Trophoblast cell (in vitro differentiated cells and primary cell): Measurements from ENCODE around the gene ADK.

Experiments used
- DNase-seq, 2 donors: peaks; one replicate each; pipeline ENCODE4 v3.0.0-alpha.2; 2016
- H2AFZ ChIP-seq: 2 replicates; pipeline ENCODE4 v1.6.1; 2013; ENCODE audit warnings: low read length, moderate library complexity, mild to moderate bottlenecking; ENCODE audit not compliant: insufficient read depth, poor library complexity
- H2AK5ac ChIP-seq: 2 replicates; pipeline ENCODE4 v1.6.1; 2013; ENCODE audit warnings: mild to moderate bottlenecking, low read length
- H2BK120ac ChIP-seq: 2 replicates; pipeline ENCODE4 v1.6.1; 2013; ENCODE audit warnings: low read length, mild to moderate bottlenecking, moderate library complexity; ENCODE audit not compliant: insufficient read depth, poor library complexity
- H2BK12ac ChIP-seq: 2 replicates; pipeline ENCODE4 v1.6.1; 2013; ENCODE audit warnings: mild to moderate bottlenecking, low read length, moderate library complexity
- H2BK5ac ChIP-seq: 2 replicates; pipeline ENCODE4 v1.6.1; 2013; ENCODE audit warnings: low read length, low read depth, moderate library complexity, mild to moderate bottlenecking; ENCODE audit not compliant: poor library complexity
- H3K14ac ChIP-seq: 2 replicates; pipeline ENCODE4 v1.6.1; 2013; ENCODE audit warnings: mild to moderate bottlenecking, low read length
- H3K18ac ChIP-seq: 2 replicates; pipeline ENCODE4 v1.6.1; 2013; ENCODE audit warnings: mild to moderate bottlenecking, low read length
- H3K23ac ChIP-seq: 2 replicates; pipeline ENCODE4 v1.6.1; 2013; ENCODE audit warnings: low read length
- H3K27ac ChIP-seq: 2 replicates; pipeline ENCODE4 v1.5.1; 2013; ENCODE audit warnings: low read depth, mild to moderate bottlenecking, inconsistent platforms, low read length, moderate library complexity
- H3K27me3 ChIP-seq: 2 replicates; pipeline ENCODE4 v1.6.1; 2013; ENCODE audit warnings: inconsistent platforms, mild to moderate bottlenecking, low read length, moderate library complexity; ENCODE audit not compliant: insufficient read depth
- H3K36me3 ChIP-seq, 2 experiments: 1 replicate in 1 of 2; 2 replicates in 1 of 2; pipeline ENCODE4 v1.6.1; 2013; ENCODE audit warnings: low read length in 2 of 2, mild to moderate bottlenecking in 2 of 2, moderate library complexity in 1 of 2; ENCODE audit not compliant: insufficient read depth in 2 of 2, control insufficient read depth in 1 of 2
- H3K4ac ChIP-seq: 2 replicates; pipeline ENCODE4 v1.6.1; 2013; ENCODE audit warnings: low read depth, mild to moderate bottlenecking, low read length, moderate library complexity
- H3K4me1 ChIP-seq, 2 experiments: 1 replicate in 1 of 2; 2 replicates in 1 of 2; pipeline ENCODE4 v1.6.1; 2013; ENCODE audit warnings: low read length in 2 of 2, mild to moderate bottlenecking in 2 of 2, moderate library complexity in 1 of 2; ENCODE audit not compliant: insufficient read depth in 2 of 2, control insufficient read depth in 1 of 2
- H3K4me2 ChIP-seq: 2 replicates; pipeline ENCODE4 v1.6.1; 2013; ENCODE audit warnings: inconsistent platforms, mild to moderate bottlenecking, low read length, moderate library complexity
- H3K4me3 ChIP-seq: 2 replicates; pipeline ENCODE4 v1.5.1; 2013; ENCODE audit warnings: mild to moderate bottlenecking, low read depth, low read length, inconsistent platforms
- H3K79me1 ChIP-seq: one replicate; pipeline ENCODE4 v1.6.1; 2013; ENCODE audit warnings: low read length
- H3K79me2 ChIP-seq: 2 replicates; pipeline ENCODE4 v1.6.1; 2013; ENCODE audit warnings: low read length, mild to moderate bottlenecking; ENCODE audit not compliant: control insufficient read depth, insufficient read depth, poor library complexity
- H3K9ac ChIP-seq: 2 replicates; pipeline ENCODE4 v1.6.1; 2013; ENCODE audit warnings: mild to moderate bottlenecking, low read length
- H3K9me3 ChIP-seq: 2 replicates; pipeline ENCODE4 v1.6.1; 2013; ENCODE audit warnings: low read depth, mild to moderate bottlenecking, control low read depth, inconsistent platforms, low read length; ENCODE audit not compliant: insufficient read depth
- H4K12ac ChIP-seq: 2 replicates; pipeline ENCODE4 v1.6.1; 2013; ENCODE audit warnings: low read depth, mild to moderate bottlenecking, low read length, moderate library complexity
- H4K8ac ChIP-seq: 2 replicates; pipeline ENCODE4 v1.6.1; 2013; ENCODE audit warnings: low read depth, mild to moderate bottlenecking, low read length, moderate library complexity
- H4K91ac ChIP-seq: one replicate; pipeline ENCODE4 v1.6.1; 2013; ENCODE audit warnings: low read depth, mild to moderate bottlenecking, low read length, moderate library complexity
- WGBS: extraction: QIAGEN DNeasy Blood & Tissue Kit; methylation state at CpG from one replicate; pipeline ENCODE4 v1.1.7; 2013; ENCODE audit warnings: missing lambda C conversion rate; ENCODE audit not compliant: insufficient read length, insufficient coverage; ENCODE audit errors: extremely low coverage; 5-methylcytosine and 5-hydroxymethylcytosine counted together

ADK gene

DNA sequence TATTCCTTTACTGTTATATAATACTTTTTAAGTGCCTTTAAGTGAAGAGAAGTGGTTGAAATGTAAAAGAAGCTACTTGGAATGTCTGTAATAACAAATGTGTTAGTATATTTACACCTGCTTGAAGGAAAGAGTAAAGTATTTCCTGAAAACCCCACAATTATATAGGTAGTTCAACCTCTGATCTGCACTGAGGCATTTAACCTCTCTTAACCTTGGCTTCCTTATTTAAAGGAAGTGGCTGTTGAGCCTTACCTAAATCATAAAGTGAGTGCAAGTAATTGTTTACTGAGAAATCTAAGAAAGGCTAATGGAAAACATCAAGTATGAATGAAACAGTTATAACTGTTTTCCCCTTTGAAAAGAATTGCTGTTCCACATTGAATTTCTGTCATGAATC lies 294.5 kb downstream of the ADK start:
- no peaks in the 10 kb centered on the region for H3K9me3 ChIP-seq
- H3K18ac ChIP-seq = no peak overlapping the region
- H3K4me3 ChIP-seq = no peak overlapping the region
- no peak overlapping the region for H2BK12ac ChIP-seq
- H3K4ac ChIP-seq = no peak overlapping the region
- H4K91ac ChIP-seq = no peak overlapping the region
- no peak overlapping the region for H4K12ac ChIP-seq
- no peaks in the 10 kb centered on the region for H3K79me1 ChIP-seq
- no peaks in the 10 kb centered on the region for H3K79me2 ChIP-seq
- H3K23ac ChIP-seq = no peak overlapping the region
- H2BK5ac ChIP-seq = no peak overlapping the region
- H3K4me1 ChIP-seq = no peaks in the 10 kb centered on the region
- no peaks in the 10 kb centered on the region for H3K36me3 ChIP-seq
- H4K8ac ChIP-seq = no peak overlapping the region
- H3K27ac ChIP-seq = no peak overlapping the region
- no peak overlapping the region for H3K14ac ChIP-seq
- H3K4me2 ChIP-seq = no peak overlapping the region
- DNase-seq = no peak
- H3K27me3 ChIP-seq = no peaks in the 10 kb centered on the region
- H2BK120ac ChIP-seq = no peak overlapping the region
- H2AK5ac ChIP-seq = no peak overlapping the region
- no peak overlapping the region for H3K9ac ChIP-seq
- no peak overlapping the region for H2AFZ ChIP-seq

DNA sequence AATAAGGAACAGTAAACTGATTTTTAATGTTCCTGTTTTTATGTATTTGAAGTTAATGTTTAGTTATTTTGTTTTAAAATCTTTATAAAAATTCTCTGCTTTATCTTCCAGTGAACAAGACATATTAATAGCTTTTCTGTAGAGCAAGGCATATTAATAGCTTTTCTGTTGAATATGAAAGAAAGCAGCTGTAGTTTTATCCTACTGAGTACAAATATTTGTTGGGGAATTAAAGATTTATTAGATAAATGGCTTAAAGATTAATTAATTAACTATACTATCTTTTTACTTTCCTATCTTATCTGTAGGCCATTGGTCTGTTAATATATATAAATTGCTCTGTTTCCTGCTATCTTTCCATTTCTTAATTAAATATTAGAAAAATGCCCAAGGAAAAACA lies 299.6 kb downstream of the ADK start:
- H3K27me3 ChIP-seq = no peaks in the 10 kb centered on the region
- H3K9me3 ChIP-seq = no peaks in the 10 kb centered on the region
- DNase-seq = no peak
- H3K23ac ChIP-seq = no peak overlapping the region
- H3K4me1 ChIP-seq = no peaks in the 10 kb centered on the region
- no peaks in the 10 kb centered on the region for H3K79me1 ChIP-seq
- no peaks in the 10 kb centered on the region for H3K79me2 ChIP-seq
- H3K27ac ChIP-seq = no peak overlapping the region
- no peak overlapping the region for H4K91ac ChIP-seq
- H4K12ac ChIP-seq = no peak overlapping the region
- H3K4me3 ChIP-seq = no peak overlapping the region
- no peak overlapping the region for H3K9ac ChIP-seq
- no peak overlapping the region for H3K4ac ChIP-seq
- H2BK5ac ChIP-seq = no peak overlapping the region
- H2BK120ac ChIP-seq = no peak overlapping the region
- H2AK5ac ChIP-seq = no peak overlapping the region
- no peak overlapping the region for H4K8ac ChIP-seq
- no peak overlapping the region for H2BK12ac ChIP-seq
- H3K18ac ChIP-seq = no peak overlapping the region
- no peak overlapping the region for H2AFZ ChIP-seq
- H3K36me3 ChIP-seq = no peaks in the 10 kb centered on the region
- no peak overlapping the region for H3K14ac ChIP-seq
- H3K4me2 ChIP-seq = no peak overlapping the region

DNA sequence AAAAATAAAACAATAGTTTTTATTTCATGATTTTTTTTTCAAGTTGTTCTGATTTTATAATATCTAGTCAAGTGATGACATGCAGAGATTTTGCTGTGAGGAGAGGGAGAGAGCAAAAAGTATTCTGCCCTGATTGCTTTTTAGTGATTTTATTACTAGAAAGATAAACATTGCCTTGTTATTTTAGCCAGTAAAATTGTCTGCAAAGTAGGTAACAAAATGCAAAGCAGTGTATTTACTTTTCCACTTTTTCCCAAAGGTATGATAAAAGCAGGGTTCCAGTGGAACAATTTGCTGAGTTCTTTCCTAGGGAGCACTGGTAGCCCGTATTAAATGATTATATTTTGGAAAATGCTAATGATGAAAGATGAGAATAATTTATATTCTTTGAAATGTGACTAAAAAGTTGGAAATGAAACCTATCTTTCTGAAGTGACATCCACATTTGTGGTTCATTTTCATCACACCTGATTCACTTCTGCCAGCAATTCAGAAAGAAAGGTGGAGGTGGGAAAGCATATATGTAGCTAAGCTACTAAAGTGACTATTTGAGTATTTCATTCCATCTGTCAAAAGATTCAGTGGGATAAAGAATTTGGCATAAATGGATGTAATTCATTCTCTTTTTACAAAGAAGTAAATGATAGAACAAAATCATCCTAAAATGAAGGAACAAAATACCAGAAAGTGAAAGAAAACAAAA lies 300.3 kb downstream of the ADK start:
- no peak overlapping the region for H2BK5ac ChIP-seq
- no peak overlapping the region for H2BK12ac ChIP-seq
- no peak overlapping the region for H3K4me2 ChIP-seq
- H3K4ac ChIP-seq = no peak overlapping the region
- no peaks in the 10 kb centered on the region for H3K79me2 ChIP-seq
- H3K9me3 ChIP-seq = no peaks in the 10 kb centered on the region
- H4K91ac ChIP-seq = no peak overlapping the region
- no peak overlapping the region for H3K23ac ChIP-seq
- no peak for DNase-seq
- no peak overlapping the region for H3K27ac ChIP-seq
- no peak overlapping the region for H3K14ac ChIP-seq
- no peaks in the 10 kb centered on the region for H3K27me3 ChIP-seq
- no peak overlapping the region for H2BK120ac ChIP-seq
- no CpG with 5 or more reads among the region's 1 CpG for WGBS
- no peaks in the 10 kb centered on the region for H3K4me1 ChIP-seq
- H2AFZ ChIP-seq = no peak overlapping the region
- H3K4me3 ChIP-seq = no peak overlapping the region
- H2AK5ac ChIP-seq = no peak overlapping the region
- H3K9ac ChIP-seq = no peak overlapping the region
- H3K36me3 ChIP-seq = no peaks in the 10 kb centered on the region
- no peak overlapping the region for H3K18ac ChIP-seq
- no peak overlapping the region for H4K8ac ChIP-seq
- H4K12ac ChIP-seq = no peak overlapping the region
- no peaks in the 10 kb centered on the region for H3K79me1 ChIP-seq

DNA sequence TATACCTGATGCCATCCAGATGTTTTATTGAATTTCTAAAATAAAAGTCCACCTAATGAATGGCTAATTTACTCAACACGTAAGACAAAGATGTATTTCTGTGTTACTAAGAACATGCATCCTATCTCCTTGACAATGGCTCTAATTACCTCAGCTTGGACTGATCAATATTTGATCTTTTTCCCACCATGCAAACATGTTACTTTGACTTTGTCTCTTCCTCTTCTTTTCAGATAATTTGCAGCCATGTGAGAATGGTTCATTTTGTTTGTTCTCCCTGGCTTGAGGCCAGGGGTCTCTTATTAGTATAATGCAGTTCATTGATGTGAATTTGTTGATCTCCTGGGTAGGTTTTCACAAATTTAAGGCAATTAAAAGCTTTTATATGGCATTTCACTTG lies 302.1 kb downstream of the ADK start:
- Histone ChIP-seq H2AFZ (no peak overlapping the region), H3K9me3 (no peaks in the 10 kb centered on the region), H2AK5ac (no peak overlapping the region), H3K79me1 (no peaks in the 10 kb centered on the region), H3K27me3 (no peaks in the 10 kb centered on the region), H2BK5ac (no peak overlapping the region), H4K91ac (no peak overlapping the region), H2BK12ac (no peak overlapping the region), H3K14ac (no peak overlapping the region), H3K4ac (no peak overlapping the region), H3K9ac (no peak overlapping the region), H4K12ac (no peak overlapping the region), H3K4me2 (no peak overlapping the region), H3K23ac (no peak overlapping the region), H3K27ac (no peak overlapping the region), H3K4me3 (no peak overlapping the region), H3K4me1 (no peaks in the 10 kb centered on the region), H2BK120ac (no peak overlapping the region), H3K36me3 (no peaks in the 10 kb centered on the region), H4K8ac (no peak overlapping the region), H3K18ac (no peak overlapping the region), H3K79me2 (no peaks in the 10 kb centered on the region)
- DNase-seq = no peak
- no CpG with 5 or more reads among the region's 1 CpG for WGBS
